Stomach (tissue), 9 donors: ENCODE measurements around the gene AMTN. TPM values are rescaled to one million over a fixed set of nuclear protein-coding genes. Genes with fewer than 3 reads are reported as not detected.

Experiments used
- DNase-seq, 2 donors: peaks; one replicate each; pipeline versions ENCODE4 v3.0.0 to v3.0.0-alpha.2; 2013 to 2019
- H3K27ac ChIP-seq, 5 donors: fragments of 200-600 bp in 4 of 5; sonication (generic) in 4 of 5; one replicate each; pipeline ENCODE4 v1.5.1; 2013 to 2019; ENCODE audit warnings: mild to moderate bottlenecking in 1 of 5, moderate library complexity in 1 of 5
- H3K27me3 ChIP-seq, 3 donors: fragments of 200-600 bp; sonication (generic); one replicate each; pipeline ENCODE4 v1.5.1; 2017 to 2019; ENCODE audit warnings: mixed run types in 1 of 3
- H3K36me3 ChIP-seq, 4 donors: fragments of 200-600 bp; sonication (generic); 1 replicate in 3 of 4; 2 replicates in 1 of 4; pipeline ENCODE4 v1.5.1; 2016 to 2019
- H3K4me1 ChIP-seq, 4 donors: fragments of 200-600 bp; sonication (generic); one replicate each; pipeline ENCODE4 v1.5.1; 2016 to 2019
- H3K4me3 ChIP-seq, 4 donors: fragments of 200-600 bp; sonication (generic) in 3 of 4; one replicate each; pipeline ENCODE4 v1.5.1; 2016 to 2019; ENCODE audit warnings: mild to moderate bottlenecking in 1 of 4
- H3K9me3 ChIP-seq, 4 donors: fragments of 200-600 bp; sonication (generic); one replicate each; pipeline ENCODE4 v1.5.1; 2016 to 2019
- EP300 ChIP-seq: sonication (generic); formaldehyde crosslinking; IDR thresholded peaks from one replicate; pipeline ENCODE4 v1.6.1; 2017; ENCODE audit warnings: antibody characterized with exemption
- POLR2A ChIP-seq, 4 donors: fragments of 450-650 bp; IDR thresholded peaks; one replicate each; pipeline ENCODE4 v1.6.1; 2016; ENCODE audit warnings: antibody characterized with exemption in 4 of 4, control low read depth in 2 of 4, mild to moderate bottlenecking in 1 of 4, moderate library complexity in 1 of 4
- POLR2AphosphoS5 ChIP-seq, 3 donors: sonication (generic); formaldehyde crosslinking; IDR thresholded peaks; one replicate each; pipeline ENCODE4 v1.6.1; 2016; ENCODE audit warnings: antibody characterized with exemption in 3 of 3
- WGBS, 5 donors: extraction: QIAGEN DNeasy Blood & Tissue Kit in 3 of 5; methylation state at CpG; one replicate each; pipeline versions ENCODE4 v1.1.5 to v1.1.7; 2013 to 2018; 5-methylcytosine and 5-hydroxymethylcytosine counted together
- intact Hi-C: fragments of 100-400 bp; cut with DNase I; formaldehyde crosslinking; loops from one replicate; pipeline ENCODE4 v1.15.1; 2023; ENCODE audit warnings: low total_unique reads
- polyA plus RNA-seq, 3 donors: library from polyadenylated mRNA; stranded (reverse); fragments of 200-250 nt; gene quantifications; one replicate each; pipeline ENCODE4 v1.2.3, GENCODE V29; 2013
- total RNA-seq, 5 donors: library from RNA; depleted of rRNA; stranded (reverse); fragments of >200 nt; gene quantifications; one replicate each; pipeline versions ENCODE4 v1.1.0 to v1.2.3, GENCODE V29; 2014 to 2016
- TF ChIP-seq, protein P1 (sequence below), 7 experiments: fragments of 450-650 bp in 4 of 7; fragments of 200-600 bp in 3 of 7; sonication (generic) in 3 of 7; IDR thresholded peaks; one replicate each; pipeline ENCODE4 v1.5.1; 2016 to 2019; ENCODE audit warnings: antibody characterized with exemption in 7 of 7, control low read depth in 2 of 7, mild to moderate bottlenecking in 1 of 7
- donor health status: healthy with polysubstance abuse.
- donor health status: Bipolar disorder and iron deficiency.
- donor health status: healthy.

The AMTN gene
- total and polyA plus RNA-seq, 8 donors, result 0.23 TPM; not detected in 7

GRCh38 chr4:70570796-70571195 lies 52.4 kb downstream of the AMTN start:
- TF ChIP-seq, protein P1, sequence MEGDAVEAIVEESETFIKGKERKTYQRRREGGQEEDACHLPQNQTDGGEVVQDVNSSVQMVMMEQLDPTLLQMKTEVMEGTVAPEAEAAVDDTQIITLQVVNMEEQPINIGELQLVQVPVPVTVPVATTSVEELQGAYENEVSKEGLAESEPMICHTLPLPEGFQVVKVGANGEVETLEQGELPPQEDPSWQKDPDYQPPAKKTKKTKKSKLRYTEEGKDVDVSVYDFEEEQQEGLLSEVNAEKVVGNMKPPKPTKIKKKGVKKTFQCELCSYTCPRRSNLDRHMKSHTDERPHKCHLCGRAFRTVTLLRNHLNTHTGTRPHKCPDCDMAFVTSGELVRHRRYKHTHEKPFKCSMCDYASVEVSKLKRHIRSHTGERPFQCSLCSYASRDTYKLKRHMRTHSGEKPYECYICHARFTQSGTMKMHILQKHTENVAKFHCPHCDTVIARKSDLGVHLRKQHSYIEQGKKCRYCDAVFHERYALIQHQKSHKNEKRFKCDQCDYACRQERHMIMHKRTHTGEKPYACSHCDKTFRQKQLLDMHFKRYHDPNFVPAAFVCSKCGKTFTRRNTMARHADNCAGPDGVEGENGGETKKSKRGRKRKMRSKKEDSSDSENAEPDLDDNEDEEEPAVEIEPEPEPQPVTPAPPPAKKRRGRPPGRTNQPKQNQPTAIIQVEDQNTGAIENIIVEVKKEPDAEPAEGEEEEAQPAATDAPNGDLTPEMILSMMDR (IDR thresholded peaks at IDR 0.05), result no peak
- TF ChIP-seq POLR2A (IDR thresholded peaks at IDR 0.05) (no peak), EP300 (no peak), POLR2AphosphoS5 (IDR thresholded peaks at IDR 0.05) (no peak)
- WGBS, 5 donors, result 85 to 96% (median 92%) methylated on average over 2 of the region's 2 CpGs
- Histone ChIP-seq H3K27ac (no peak overlapping the region), H3K4me1 (no peaks in the 10 kb centered on the region), H3K9me3 (peaks cover 0 to 11% (median 2%) of the 10 kb centered on the region in 4 donors), H3K27me3 (no peaks in the 10 kb centered on the region), H3K36me3 (no peaks in the 10 kb centered on the region), H3K4me3 (no peak overlapping the region)
- intact Hi-C loops, result no loop called here
- DNase-seq, result no peak

DNA sequence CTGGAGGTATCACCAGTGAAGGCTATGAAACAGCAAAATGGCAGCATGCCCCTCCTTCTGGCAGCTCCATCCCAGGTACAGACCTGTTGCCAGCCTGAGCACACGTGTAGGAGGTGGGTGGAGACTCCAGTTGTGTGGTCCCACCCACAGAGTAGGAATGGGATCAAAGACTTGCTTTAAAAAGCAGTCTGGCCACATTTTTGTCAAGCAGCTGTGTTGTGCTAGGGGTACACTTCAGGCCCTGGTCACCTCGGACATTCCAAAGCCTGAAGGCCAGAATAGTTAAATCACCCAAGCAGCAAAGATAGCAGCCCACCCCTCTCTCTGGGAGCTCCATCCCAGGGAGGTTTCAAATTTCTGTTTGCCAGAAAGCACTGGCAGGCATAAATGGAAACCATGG lies 53.4 kb downstream of the AMTN start:
- 29 to 54% (median 35%) methylated on average over 1 to 2 of the region's 2 CpGs for WGBS, 5 donors

GRCh38 chr4:70575964-70576363 lies 57.6 kb downstream of the AMTN start:
- TF ChIP-seq, protein P1 (IDR thresholded peaks at IDR 0.05), result no peak
- TF ChIP-seq EP300, result no peak
- TF ChIP-seq POLR2AphosphoS5 (IDR thresholded peaks at IDR 0.05), result no peak
- TF ChIP-seq POLR2A (IDR thresholded peaks at IDR 0.05), result no peak
- no peaks in the 10 kb centered on the region for H3K27me3 ChIP-seq
- H3K9me3 ChIP-seq, result no peaks in the 10 kb centered on the region
- no peak overlapping the region for H3K4me3 ChIP-seq
- intact Hi-C loops, result no loop called here
- H3K27ac ChIP-seq, result no peak overlapping the region
- no peaks in the 10 kb centered on the region for H3K4me1 ChIP-seq
- no peaks in the 10 kb centered on the region for H3K36me3 ChIP-seq
- no peak for DNase-seq

More for the DNA sequence above, 53.4 kb downstream of the AMTN start:
- DNase-seq, result no peak
- H3K9me3 ChIP-seq, result peaks cover 0 to 11% (median 2%) of the 10 kb centered on the region in 4 donors
- no peak overlapping the region for H3K4me3 ChIP-seq
- TF ChIP-seq POLR2A (IDR thresholded peaks at IDR 0.05) (no peak), EP300 (no peak), POLR2AphosphoS5 (IDR thresholded peaks at IDR 0.05) (no peak)
- TF ChIP-seq, protein P1 (IDR thresholded peaks at IDR 0.05), result no peak
- no peaks in the 10 kb centered on the region for H3K36me3 ChIP-seq
- no peak overlapping the region for H3K27ac ChIP-seq
- H3K27me3 ChIP-seq, result no peaks in the 10 kb centered on the region
- intact Hi-C loops, result no loop called here
- no peaks in the 10 kb centered on the region for H3K4me1 ChIP-seq

DNA sequence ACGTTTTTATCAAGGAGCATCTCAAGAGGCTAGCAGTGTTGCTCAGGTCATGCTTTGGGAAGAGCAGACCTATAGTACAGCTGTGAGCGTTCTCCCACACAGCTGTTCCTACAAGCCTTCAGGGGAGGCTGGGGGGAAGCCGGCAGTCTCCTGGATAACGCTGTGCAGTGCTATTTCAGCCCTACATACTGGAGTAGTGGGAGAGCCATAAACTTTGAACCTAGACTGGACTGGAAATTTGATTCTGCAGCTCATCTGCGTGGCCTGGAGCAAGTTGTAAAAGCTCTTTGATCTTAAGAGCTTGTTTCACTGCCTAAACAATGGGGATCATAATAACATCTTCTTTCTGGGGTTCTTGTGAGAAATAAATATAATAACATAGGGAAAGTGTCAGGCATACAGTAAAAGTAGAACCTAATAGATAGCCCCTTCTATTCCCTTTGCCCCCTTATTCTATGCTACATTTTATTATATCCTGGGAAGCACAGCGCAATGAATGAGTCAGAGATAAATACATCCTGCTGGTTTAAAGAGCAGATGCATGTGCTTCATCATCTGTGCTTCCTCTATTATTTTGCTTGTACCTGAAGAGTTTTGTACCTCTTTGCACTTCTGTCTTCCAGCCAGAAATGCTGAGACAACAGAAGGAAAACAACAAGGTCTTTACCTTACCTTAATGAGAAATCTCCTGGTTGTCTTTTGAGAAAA lies 59.0 kb downstream of the AMTN start:
- no peak overlapping the region for H3K27ac ChIP-seq

More for the DNA sequence above, 59.0 kb downstream of the AMTN start:
- H3K36me3 ChIP-seq, result no peaks in the 10 kb centered on the region
- intact Hi-C loops, result no loop called here
- H3K4me3 ChIP-seq, result no peak overlapping the region
- no peaks in the 10 kb centered on the region for H3K4me1 ChIP-seq
- no peak for DNase-seq
- 67 to 76% (median 71%) methylated on average over 5 to 6 of the region's 6 CpGs for WGBS, 5 donors
- no peak for TF ChIP-seq POLR2A (IDR thresholded peaks at IDR 0.05)
- TF ChIP-seq EP300, result no peak
- TF ChIP-seq, protein P1 (IDR thresholded peaks at IDR 0.05), result no peak
- no peak for TF ChIP-seq POLR2AphosphoS5 (IDR thresholded peaks at IDR 0.05)
- H3K9me3 ChIP-seq, result no peaks in the 10 kb centered on the region
- no peaks in the 10 kb centered on the region for H3K27me3 ChIP-seq
